HL-60 (cell line): ENCODE results near the gene DNAJB12.

Experiments
- DNase-seq, 2 experiments: peaks; one replicate each; pipeline ENCODE4 v3.0.0-alpha.2; 2010 to 2020; ENCODE audit warnings: low read depth in 1 of 2, low spot score in 1 of 2
- H3K27ac ChIP-seq: fragments of 250-450 bp; sonication (Bioruptor Pico); replicated peaks from 2 replicates; pipeline ENCODE4 v1.5.1; 2020; ENCODE audit warnings: mild to moderate bottlenecking, moderate library complexity
- H3K27me3 ChIP-seq: fragments of 250-450 bp; sonication (Bioruptor Pico); 2 replicates; pipeline ENCODE4 v1.5.1; 2021; ENCODE audit warnings: mild to moderate bottlenecking, moderate library complexity; ENCODE audit not compliant: insufficient read depth, poor library complexity, severe bottlenecking
- H3K4me3 ChIP-seq: replicated peaks from 2 replicates; pipeline ENCODE4 v1.5.1; 2011; ENCODE audit warnings: mild to moderate bottlenecking, control low read depth, low read length; ENCODE audit not compliant: insufficient read depth
- CTCF ChIP-seq: IDR thresholded peaks from one replicate; pipeline ENCODE4 v1.5.1; 2011; ENCODE audit warnings: low read length, control low read depth, inconsistent platforms; ENCODE audit not compliant: insufficient read depth
- GABPA ChIP-seq: IDR thresholded peaks from 2 replicates; pipeline ENCODE4 v1.6.1; 2012; ENCODE audit warnings: low read depth
- POLR2AphosphoS5 ChIP-seq: IDR thresholded peaks from 2 replicates; pipeline ENCODE4 v1.6.1; 2012; ENCODE audit warnings: low read depth
- REST ChIP-seq: IDR thresholded peaks from 2 replicates; pipeline ENCODE4 v1.6.1; 2012; ENCODE audit warnings: low read depth; ENCODE audit not compliant: insufficient replicate concordance
- SPI1 ChIP-seq: IDR thresholded peaks from 2 replicates; pipeline ENCODE4 v1.6.1; 2012; ENCODE audit warnings: low read depth, mild to moderate bottlenecking, borderline replicate concordance

The DNAJB12 gene

GRCh38 chr10:72337039-72337629 is 17.6 kb downstream of the DNAJB12 start:
- Histone ChIP-seq H3K4me3 (no peak overlapping the region), H3K27me3 (no peaks in the 10 kb centered on the region), H3K27ac (peak overlapping the region; percentile 90; the same call in 1 of the 2 replicates)
- TF ChIP-seq CTCF (peak; percentile 90), SPI1 (no peak)
- DNase-seq, result peak in 1 of 2 experiments; percentile 72

- peak overlapping the region; percentile 90 for H3K27ac ChIP-seq
These were observed 18.3 kb downstream of the DNAJB12 start for GRCh38 chr10:72336259-72337038.

GRCh38 chr10:72335394-72336258 is 19.1 kb downstream of the DNAJB12 start:
- Histone ChIP-seq H3K4me3 (peak overlapping the region; percentile 2; the same call in 1 of the 2 replicates), H3K27me3 (no peaks in the 10 kb centered on the region), H3K27ac (peak overlapping the region; percentile 90)
- peak in 1 of 2 experiments; percentile 92 for DNase-seq
- TF ChIP-seq SPI1 (peak; percentile 57; the same call in 1 of the 2 replicates), GABPA (peak; percentile 35; the same call in 1 of the 2 replicates), REST (no peak)

More at GRCh38 chr10:72336259-72337038, 18.3 kb downstream of the DNAJB12 start:
- Histone ChIP-seq H3K27me3 (no peaks in the 10 kb centered on the region), H3K4me3 (peak overlapping the region; percentile 2; the same call in 1 of the 2 replicates)
- DNase-seq, result peak in 1 of 2 experiments; percentile 60
- peak; percentile 58 for TF ChIP-seq POLR2AphosphoS5
- no peak for TF ChIP-seq REST

- TF ChIP-seq SPI1 (peak; percentile 55; the same call in 1 of the 2 replicates), POLR2AphosphoS5 (peak; percentile 98), REST (peak; percentile 42), GABPA (no peak; the same call in 1 of the 2 replicates), CTCF (peak; percentile 0)
- DNase-seq, result peak; percentile 98
- H3K4me3 ChIP-seq, result no peak overlapping the region
- H3K27me3 ChIP-seq, result no peaks in the 10 kb centered on the region
- peak overlapping the region; percentile 90 for H3K27ac ChIP-seq
These were observed 19.8 kb downstream of the DNAJB12 start for GRCh38 chr10:72334825-72335393.
